GM13976 (cell line): ENCODE data around the gene DCLK1.
"Not testable (repeated sequence)": the region's sequence is repeated elsewhere in the genome, so short reads cannot be mapped to it uniquely, and the experiment has no call there.

Experiments used
- DNase-seq: peaks from one replicate; pipeline ENCODE4 v3.0.0; 2012; ENCODE audit warnings: low spot score
- in situ Hi-C: fragments of 300-500 bp; cut with MboI; formaldehyde crosslinking; loops from one replicate; pipeline ENCODE4 v1.12.0; 2022; ENCODE audit warnings: low sequenced_read_pairs, mixed read lengths, inconsistent platforms; ENCODE audit not compliant: unreplicated experiment
- TF ChIP-seq, protein P1 (sequence below): IDR thresholded peaks from 2 replicates; pipeline ENCODE4 v1.5.1; 2012; ENCODE audit warnings: borderline replicate concordance, mild to moderate bottlenecking; ENCODE audit not compliant: insufficient read depth; ENCODE audit errors: extremely low read depth, missing control alignments, control extremely low read depth

The DCLK1 gene

DNA sequence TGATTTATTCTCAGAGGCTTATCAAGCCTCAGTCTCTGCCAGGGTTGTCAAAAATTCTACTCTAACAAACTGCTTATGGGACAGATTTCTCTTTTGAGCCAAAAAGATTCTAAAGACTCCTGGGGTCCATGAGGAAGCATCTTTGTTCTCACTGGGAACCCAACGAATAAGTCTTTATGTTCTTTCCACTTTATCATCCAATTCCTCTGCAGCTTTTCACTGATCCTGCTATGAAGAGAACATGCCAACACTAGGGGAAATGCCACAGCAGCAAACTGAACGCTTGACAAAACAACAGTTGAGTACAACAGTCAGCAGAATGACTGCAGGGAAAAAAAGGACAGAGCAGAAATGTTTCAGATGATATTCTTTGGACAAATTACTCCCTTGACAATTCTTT lies 22.2 kb downstream of the DCLK1 start:
- TF ChIP-seq, protein P1, sequence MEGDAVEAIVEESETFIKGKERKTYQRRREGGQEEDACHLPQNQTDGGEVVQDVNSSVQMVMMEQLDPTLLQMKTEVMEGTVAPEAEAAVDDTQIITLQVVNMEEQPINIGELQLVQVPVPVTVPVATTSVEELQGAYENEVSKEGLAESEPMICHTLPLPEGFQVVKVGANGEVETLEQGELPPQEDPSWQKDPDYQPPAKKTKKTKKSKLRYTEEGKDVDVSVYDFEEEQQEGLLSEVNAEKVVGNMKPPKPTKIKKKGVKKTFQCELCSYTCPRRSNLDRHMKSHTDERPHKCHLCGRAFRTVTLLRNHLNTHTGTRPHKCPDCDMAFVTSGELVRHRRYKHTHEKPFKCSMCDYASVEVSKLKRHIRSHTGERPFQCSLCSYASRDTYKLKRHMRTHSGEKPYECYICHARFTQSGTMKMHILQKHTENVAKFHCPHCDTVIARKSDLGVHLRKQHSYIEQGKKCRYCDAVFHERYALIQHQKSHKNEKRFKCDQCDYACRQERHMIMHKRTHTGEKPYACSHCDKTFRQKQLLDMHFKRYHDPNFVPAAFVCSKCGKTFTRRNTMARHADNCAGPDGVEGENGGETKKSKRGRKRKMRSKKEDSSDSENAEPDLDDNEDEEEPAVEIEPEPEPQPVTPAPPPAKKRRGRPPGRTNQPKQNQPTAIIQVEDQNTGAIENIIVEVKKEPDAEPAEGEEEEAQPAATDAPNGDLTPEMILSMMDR: no peak
- in situ Hi-C loops: no loop called here

DNA sequence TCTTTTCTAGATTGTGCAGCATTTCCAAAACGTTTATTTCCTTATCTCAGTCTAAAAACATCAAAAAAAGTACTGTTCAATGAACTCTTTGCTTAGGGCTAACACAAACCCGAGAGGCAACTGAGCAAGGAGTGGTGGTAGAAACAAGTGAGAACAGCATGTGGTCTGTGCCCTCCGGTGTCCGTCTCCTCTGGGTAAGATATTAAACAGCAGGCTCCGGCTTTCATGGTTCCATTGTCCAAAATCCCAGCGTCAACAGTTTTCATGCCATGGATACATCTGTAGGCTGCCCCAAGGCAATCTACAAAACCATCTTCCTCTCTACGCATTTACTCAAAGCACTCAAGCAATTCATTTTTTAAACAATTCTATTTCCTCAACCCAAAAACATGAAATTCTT lies 22.8 kb downstream of the DCLK1 start:
- in situ Hi-C loops: no loop called here
- TF ChIP-seq, protein P1: no peak
- no peak for DNase-seq

More for the DNA sequence above, 22.2 kb downstream of the DCLK1 start:
- no peak for DNase-seq

DNA sequence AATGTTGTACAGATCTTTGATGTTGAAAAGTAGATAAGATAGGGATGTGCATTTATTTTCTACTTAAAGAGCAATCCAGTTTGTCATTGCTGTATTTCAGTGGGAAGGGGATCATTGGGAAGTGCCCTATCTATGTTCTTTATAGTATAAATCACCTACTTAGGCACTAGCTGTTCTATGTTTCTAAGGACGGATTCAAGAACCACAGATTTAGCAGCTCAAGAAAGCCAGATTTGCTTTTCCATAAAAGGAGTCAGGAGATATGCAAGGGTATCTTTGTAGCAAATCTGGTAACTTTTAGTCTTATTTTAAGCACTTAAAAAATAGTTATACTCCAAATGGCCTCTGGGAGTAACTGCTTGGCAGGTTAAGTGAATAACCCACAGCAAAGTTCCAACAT lies 23.7 kb downstream of the DCLK1 start:
- DNase-seq: no peak
- TF ChIP-seq, protein P1: no peak
- in situ Hi-C loops: no loop called here

DNA sequence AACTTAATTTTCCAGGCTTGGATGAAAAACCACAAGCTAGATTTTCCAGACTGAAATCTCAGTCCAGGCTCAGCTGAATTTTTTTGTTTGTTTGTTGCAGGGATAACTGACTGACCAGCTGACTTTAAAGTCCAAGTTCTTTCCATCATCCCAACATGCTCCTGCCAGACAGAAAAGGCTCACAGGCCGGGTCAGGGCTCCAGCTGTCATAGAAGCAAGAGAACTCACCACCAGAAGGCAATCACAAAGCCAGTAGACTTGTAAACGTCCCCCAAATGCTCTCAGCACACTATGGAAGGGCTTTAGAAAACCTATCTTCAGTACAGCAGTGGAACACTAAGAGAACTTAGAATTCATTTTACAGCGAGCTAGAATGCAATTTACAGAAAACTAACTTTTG lies 25.5 kb downstream of the DCLK1 start:
- in situ Hi-C loops: no loop called here
- no peak for DNase-seq
- TF ChIP-seq, protein P1: no peak

DNA sequence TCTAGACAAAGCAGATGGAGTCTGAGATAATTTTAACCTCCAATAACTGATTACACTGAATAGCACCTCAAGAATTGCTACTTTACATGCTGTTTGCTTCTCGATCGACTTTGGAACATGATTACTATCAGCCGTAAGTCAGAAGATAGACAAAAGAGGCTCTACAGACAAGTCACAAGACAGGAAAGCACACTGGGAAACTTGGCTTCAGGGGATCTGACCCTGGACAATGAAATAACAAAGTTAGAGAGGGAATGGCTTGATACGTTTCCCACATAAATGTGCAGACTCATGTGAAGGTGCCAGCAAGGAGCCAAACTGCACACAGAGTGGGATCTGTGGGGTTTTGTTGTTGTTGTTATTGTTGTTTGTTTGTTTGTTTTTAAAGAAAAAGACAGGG lies 28.5 kb downstream of the DCLK1 start:
- in situ Hi-C loops: no loop called here
- no peak for DNase-seq
- TF ChIP-seq, protein P1: no peak

DNA sequence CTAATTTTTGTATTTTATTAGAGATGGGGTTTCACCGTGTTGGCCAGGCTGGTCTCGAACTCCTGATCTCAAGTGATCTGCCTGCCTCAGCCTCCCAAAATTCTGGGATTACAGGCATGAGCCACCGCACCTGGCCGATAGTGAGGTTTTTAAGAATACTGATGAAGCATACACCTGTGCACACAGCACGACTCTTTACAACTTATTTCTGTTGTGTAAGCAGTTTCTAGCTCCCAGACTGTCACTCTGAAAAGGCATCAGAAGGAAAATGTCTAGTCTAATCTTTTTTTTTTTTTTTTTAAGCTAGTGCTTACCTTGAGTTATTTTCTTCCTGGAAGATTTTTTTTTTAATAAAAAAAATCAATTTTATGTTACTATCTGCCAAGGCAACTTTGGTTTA lies 29.3 kb downstream of the DCLK1 start:
- in situ Hi-C loops, DNase-seq: not testable (repeated sequence)

DNA sequence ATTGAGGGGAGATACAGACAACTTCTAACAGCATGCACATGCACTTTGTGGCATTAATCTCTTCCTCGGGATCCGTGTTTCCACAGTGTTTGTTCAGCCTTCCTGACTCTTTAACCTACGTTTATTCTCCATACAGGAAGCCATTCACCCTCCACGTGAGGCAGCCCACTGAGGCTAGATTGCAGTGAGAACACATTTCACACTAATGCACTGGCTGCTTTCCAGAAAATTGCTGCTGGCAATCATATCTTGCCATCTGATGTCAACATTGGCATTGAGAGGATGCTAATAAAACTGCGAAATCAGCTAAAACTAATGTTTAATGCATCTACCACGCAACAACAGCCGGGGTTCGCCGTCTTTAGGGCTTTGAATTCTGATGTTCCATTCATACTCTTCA lies 30.0 kb downstream of the DCLK1 start:
- TF ChIP-seq, protein P1: no peak
- no peak for DNase-seq
- in situ Hi-C loops: no loop called here
